ENCODE measurements around the gene TBC1D20. TPM values are rescaled to one million over a fixed set of nuclear protein-coding genes. Genes with fewer than 3 reads are reported as not detected.
"Not testable (repeated sequence)": the region's sequence is repeated elsewhere in the genome, so short reads cannot be mapped to it uniquely, and the experiment has no call there.

TBC1D20 gene
- total RNA-seq, 4 donors from 2014 or later = 37.2 to 60.6 (median 53.3) TPM

GRCh38 chr20:479487-479886, 17.2 kb upstream of the TBC1D20 start:
- ATAC-seq (ENCODE audit: low FRiP score) (no peak), DNase-seq (ENCODE audit: low spot score) (no peak)
- TF ChIP-seq, protein P1, sequence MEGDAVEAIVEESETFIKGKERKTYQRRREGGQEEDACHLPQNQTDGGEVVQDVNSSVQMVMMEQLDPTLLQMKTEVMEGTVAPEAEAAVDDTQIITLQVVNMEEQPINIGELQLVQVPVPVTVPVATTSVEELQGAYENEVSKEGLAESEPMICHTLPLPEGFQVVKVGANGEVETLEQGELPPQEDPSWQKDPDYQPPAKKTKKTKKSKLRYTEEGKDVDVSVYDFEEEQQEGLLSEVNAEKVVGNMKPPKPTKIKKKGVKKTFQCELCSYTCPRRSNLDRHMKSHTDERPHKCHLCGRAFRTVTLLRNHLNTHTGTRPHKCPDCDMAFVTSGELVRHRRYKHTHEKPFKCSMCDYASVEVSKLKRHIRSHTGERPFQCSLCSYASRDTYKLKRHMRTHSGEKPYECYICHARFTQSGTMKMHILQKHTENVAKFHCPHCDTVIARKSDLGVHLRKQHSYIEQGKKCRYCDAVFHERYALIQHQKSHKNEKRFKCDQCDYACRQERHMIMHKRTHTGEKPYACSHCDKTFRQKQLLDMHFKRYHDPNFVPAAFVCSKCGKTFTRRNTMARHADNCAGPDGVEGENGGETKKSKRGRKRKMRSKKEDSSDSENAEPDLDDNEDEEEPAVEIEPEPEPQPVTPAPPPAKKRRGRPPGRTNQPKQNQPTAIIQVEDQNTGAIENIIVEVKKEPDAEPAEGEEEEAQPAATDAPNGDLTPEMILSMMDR (IDR thresholded peaks at IDR 0.05) = no peak

DNA sequence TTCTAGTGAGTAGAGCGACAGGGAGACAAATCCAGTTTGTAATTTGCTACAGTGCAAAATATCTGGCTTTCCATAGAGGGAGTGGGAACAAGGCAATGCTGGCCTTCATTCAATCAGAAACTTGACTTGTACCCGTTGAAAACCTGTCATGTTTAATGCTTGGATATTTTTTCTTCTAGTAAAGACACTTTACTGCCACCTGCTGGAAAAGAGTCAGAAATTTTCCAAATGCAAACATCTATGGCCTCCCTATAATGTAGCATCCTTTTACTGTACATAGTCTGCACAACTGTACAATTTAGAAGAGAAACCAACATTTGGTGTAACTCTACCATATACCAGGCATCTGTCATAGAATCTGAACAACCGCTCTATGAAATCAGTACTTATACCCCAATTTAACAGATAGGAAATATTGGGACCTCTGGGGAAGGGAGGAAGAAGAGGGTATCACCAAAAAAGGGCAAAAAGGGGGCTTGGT, 16.7 kb upstream of the TBC1D20 start:
- DNase-seq (ENCODE audit: low spot score) = no peak
- no peak for ATAC-seq (ENCODE audit: low FRiP score)
- TF ChIP-seq, protein P1 (IDR thresholded peaks at IDR 0.05) = no peak

- TF ChIP-seq, protein P1 (IDR thresholded peaks at IDR 0.05) = no peak
- DNase-seq (ENCODE audit: low spot score) (no peak), ATAC-seq (ENCODE audit: low FRiP score) (no peak)
Observed at GRCh38 chr20:478010-478948, 15.9 kb upstream of the TBC1D20 start.

DNA sequence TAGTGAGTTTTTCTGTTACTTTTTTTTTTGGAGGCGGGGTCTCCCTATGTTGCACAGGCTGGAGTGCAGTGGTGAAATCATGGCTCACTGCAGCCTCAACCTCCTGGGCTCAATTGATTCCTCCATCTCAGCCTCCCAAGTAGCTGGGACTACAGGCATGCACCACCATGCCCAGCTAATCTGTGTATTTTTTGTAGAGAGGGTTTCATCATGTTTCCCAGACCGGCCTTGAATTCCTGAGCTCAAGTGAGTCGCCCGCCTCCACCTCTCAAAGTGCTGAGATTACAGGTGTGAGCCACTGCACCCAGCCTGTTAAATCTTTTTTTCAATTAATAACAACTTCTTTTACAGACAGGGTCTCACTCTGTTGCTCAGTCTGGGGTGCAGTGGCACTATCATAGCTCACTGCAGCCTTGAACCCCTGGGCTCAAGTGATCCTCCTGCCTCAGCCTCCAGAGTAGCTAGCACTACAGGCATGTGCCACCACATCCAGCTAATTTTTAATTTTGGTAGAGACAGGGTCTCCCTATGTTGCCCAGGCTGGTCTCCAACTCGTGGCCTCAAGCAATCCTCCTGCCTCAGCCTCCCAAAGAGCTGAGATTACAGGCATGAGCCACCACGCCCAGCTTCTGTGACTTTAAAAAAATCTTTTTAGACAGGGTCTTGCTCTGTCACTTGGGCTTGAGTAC, 14.4 kb upstream of the TBC1D20 start:
- not testable (repeated sequence) for ATAC-seq (ENCODE audit: low FRiP score); DNase-seq (ENCODE audit: low spot score)

GRCh38 chr20:475463-476357, 13.4 kb upstream of the TBC1D20 start:
- ATAC-seq (ENCODE audit: low FRiP score) (no peak), DNase-seq (ENCODE audit: low spot score) (no peak)
- TF ChIP-seq, protein P1 (IDR thresholded peaks at IDR 0.05) = no peak

GRCh38 chr20:474581-474980, 12.2 kb upstream of the TBC1D20 start:
- no peak for ATAC-seq (ENCODE audit: low FRiP score)
- no peak for DNase-seq (ENCODE audit: low spot score)
- TF ChIP-seq, protein P1 (IDR thresholded peaks at IDR 0.05) = no peak

DNA sequence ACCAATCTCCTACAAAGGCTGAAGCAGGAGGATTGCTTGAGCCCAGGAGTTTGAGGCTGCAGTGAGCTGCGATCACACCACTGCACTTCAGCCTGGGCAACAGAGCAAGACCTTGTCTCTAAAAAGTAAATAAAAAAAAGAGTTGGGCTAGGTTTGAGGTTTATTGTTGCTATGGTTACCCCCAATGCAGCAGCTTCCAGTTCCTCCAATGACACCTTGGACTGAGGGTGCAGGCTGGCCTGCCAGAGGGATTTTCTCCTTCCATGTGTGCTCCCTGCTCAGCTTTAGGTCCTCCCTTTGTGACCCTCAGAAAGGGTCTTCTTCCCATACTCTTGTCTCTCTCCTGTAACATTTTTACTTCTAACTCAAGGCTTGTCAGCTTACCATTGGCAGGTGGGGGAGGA, 10.6 kb upstream of the TBC1D20 start:
- no peak for DNase-seq (ENCODE audit: low spot score)
- ATAC-seq (ENCODE audit: low FRiP score) = no peak
- TF ChIP-seq, protein P1 (IDR thresholded peaks at IDR 0.05) = no peak

Data from omental fat pad (tissue), 4 donors.